ENCODE measurements around the gene RUNX2. TPM values are rescaled to one million over a fixed set of nuclear protein-coding genes. Genes with fewer than 3 reads are reported as not detected.

RUNX2 gene
- total RNA-seq, 3 donors from 2014 or later: 2.7 to 7.3 (median 7.2) TPM

- H3K27ac ChIP-seq: no peak overlapping the region
- intact Hi-C loops (cut with DNase I; ENCODE audit: low total_unique reads): no loop called here
- DNase-seq (ENCODE audit: low spot score in 2 of 2): no peak
- H3K4me1 ChIP-seq: no peaks in the 10 kb centered on the region
- no peaks in the 10 kb centered on the region for H3K36me3 ChIP-seq
- H3K9me3 ChIP-seq: no peaks in the 10 kb centered on the region
- TF ChIP-seq POLR2A (IDR thresholded peaks at IDR 0.05): no peak
- no peak for TF ChIP-seq CTCF (IDR thresholded peaks at IDR 0.05)
- no peak for TF ChIP-seq POLR2AphosphoS5 (IDR thresholded peaks at IDR 0.05)
- H3K4me3 ChIP-seq: no peak overlapping the region
- no peaks in the 10 kb centered on the region for H3K27me3 ChIP-seq
These were observed 39.9 kb downstream of the RUNX2 start for GRCh38 chr6:45367999-45368398.

- no peak for TF ChIP-seq POLR2A (IDR thresholded peaks at IDR 0.05)
- TF ChIP-seq CTCF (IDR thresholded peaks at IDR 0.05): no peak
- no peak for TF ChIP-seq POLR2AphosphoS5 (IDR thresholded peaks at IDR 0.05)
- Histone ChIP-seq H3K4me3 (no peak overlapping the region), H3K27ac (no peak overlapping the region), H3K9me3 (no peaks in the 10 kb centered on the region), H3K27me3 (no peaks in the 10 kb centered on the region), H3K36me3 (no peaks in the 10 kb centered on the region), H3K4me1 (no peaks in the 10 kb centered on the region)
- no peak for DNase-seq (ENCODE audit: low spot score in 2 of 2)
- intact Hi-C loops (cut with DNase I; ENCODE audit: low total_unique reads): no loop called here
These were observed 41.7 kb downstream of the RUNX2 start for GRCh38 chr6:45369870-45370269.

GRCh38 chr6:45371924-45372573 is 43.9 kb downstream of the RUNX2 start:
- DNase-seq (ENCODE audit: low spot score in 2 of 2): no peak
- H3K36me3 ChIP-seq: no peaks in the 10 kb centered on the region
- H3K4me3 ChIP-seq: no peak overlapping the region
- H3K27me3 ChIP-seq: no peaks in the 10 kb centered on the region
- intact Hi-C loops (cut with DNase I; ENCODE audit: low total_unique reads): no loop called here
- H3K4me1 ChIP-seq: no peaks in the 10 kb centered on the region
- no peaks in the 10 kb centered on the region for H3K9me3 ChIP-seq
- TF ChIP-seq POLR2A (IDR thresholded peaks at IDR 0.05) (no peak), POLR2AphosphoS5 (IDR thresholded peaks at IDR 0.05) (no peak), CTCF (IDR thresholded peaks at IDR 0.05) (no peak)
- no peak overlapping the region for H3K27ac ChIP-seq

GRCh38 chr6:45375449-45375848 is 47.3 kb downstream of the RUNX2 start:
- H3K4me1 ChIP-seq: no peaks in the 10 kb centered on the region
- H3K27ac ChIP-seq: no peak overlapping the region
- H3K27me3 ChIP-seq: no peaks in the 10 kb centered on the region
- no peak overlapping the region for H3K4me3 ChIP-seq
- intact Hi-C loops (cut with DNase I; ENCODE audit: low total_unique reads): no loop called here
- DNase-seq (ENCODE audit: low spot score in 2 of 2): no peak
- no peak for TF ChIP-seq CTCF (IDR thresholded peaks at IDR 0.05)
- no peak for TF ChIP-seq POLR2AphosphoS5 (IDR thresholded peaks at IDR 0.05)
- TF ChIP-seq POLR2A (IDR thresholded peaks at IDR 0.05): no peak
- no peaks in the 10 kb centered on the region for H3K9me3 ChIP-seq
- H3K36me3 ChIP-seq: no peaks in the 10 kb centered on the region

- H3K9me3 ChIP-seq: no peaks in the 10 kb centered on the region
- no peaks in the 10 kb centered on the region for H3K36me3 ChIP-seq
- H3K4me1 ChIP-seq: no peaks in the 10 kb centered on the region
- peak overlapping the region; percentile 65 to 93 (median 69) for H3K4me3 ChIP-seq
- intact Hi-C loops (cut with DNase I; ENCODE audit: low total_unique reads): no loop called here
- TF ChIP-seq POLR2A (IDR thresholded peaks at IDR 0.05) (no peak), CTCF (IDR thresholded peaks at IDR 0.05) (no peak), POLR2AphosphoS5 (IDR thresholded peaks at IDR 0.05) (no peak)
- peak overlapping the region; percentile 97 to 99 for H3K27ac ChIP-seq
- H3K27me3 ChIP-seq: no peaks in the 10 kb centered on the region
- DNase-seq (ENCODE audit: low spot score in 2 of 2): no peak
These were observed 48.3 kb downstream of the RUNX2 start for GRCh38 chr6:45376310-45377042.

Data from breast epithelium (tissue), 4 donors.